Measurements from ENCODE around the gene MAPK8IP2. TPM values are rescaled to one million over a fixed set of nuclear protein-coding genes. Genes with fewer than 3 reads are reported as not detected.
"Not testable (repeated sequence)": the region's sequence is repeated elsewhere in the genome, so short reads cannot be mapped to it uniquely, and the experiment has no call there.

Gene MAPK8IP2
- total RNA-seq, 1 experiment from 2014 or later = 1.3 TPM

DNA sequence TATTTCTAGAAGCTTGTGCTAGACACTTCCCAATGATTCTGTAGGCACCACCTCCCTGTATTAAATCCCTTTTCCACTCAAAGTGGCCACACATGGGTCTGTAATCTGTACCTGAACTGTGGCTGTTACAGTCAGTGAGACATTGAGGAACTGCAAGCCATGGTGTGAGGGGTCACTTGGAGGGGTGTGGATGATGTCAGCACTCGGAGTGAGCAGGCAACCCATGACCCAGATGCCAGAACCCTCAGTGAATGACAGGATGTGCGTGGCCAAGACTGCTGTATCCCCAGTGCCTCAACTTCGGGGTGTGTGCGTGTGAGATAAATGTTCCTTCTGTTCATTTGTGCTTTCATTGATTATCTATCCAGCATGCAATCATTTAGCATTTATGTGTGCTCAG is 57.3 kb downstream of the MAPK8IP2 start:
- no peak overlapping the region for H3K9ac ChIP-seq (ENCODE audit: low read length)
- no peak for DNase-seq
- no peaks in the 10 kb centered on the region for H3K9me2 ChIP-seq (replicated peaks; ENCODE audit: insufficient read depth, low read length)
- no peaks in the 10 kb centered on the region for H3K36me3 ChIP-seq (ENCODE audit: insufficient read depth, low read length)
- H3K4me3 ChIP-seq (ENCODE audit: low read length) = no peak overlapping the region
- no peak overlapping the region for H3K27ac ChIP-seq (ENCODE audit: low read length)
- no peaks in the 10 kb centered on the region for H3K9me3 ChIP-seq (ENCODE audit: low read length)
- H3K27me3 ChIP-seq (ENCODE audit: low read length) = no peaks in the 10 kb centered on the region
- H2AFZ ChIP-seq (ENCODE audit: low read length) = no peak overlapping the region
- no peaks in the 10 kb centered on the region for H4K20me1 ChIP-seq (ENCODE audit: insufficient read depth, low read depth, low read length)
- H3K4me1 ChIP-seq (ENCODE audit: low read length) = no peaks in the 10 kb centered on the region
- no peak overlapping the region for H3K4me2 ChIP-seq (ENCODE audit: low read depth, low read length, poor library complexity, severe bottlenecking)
- H3K79me2 ChIP-seq (ENCODE audit: low read length) = no peaks in the 10 kb centered on the region

DNA sequence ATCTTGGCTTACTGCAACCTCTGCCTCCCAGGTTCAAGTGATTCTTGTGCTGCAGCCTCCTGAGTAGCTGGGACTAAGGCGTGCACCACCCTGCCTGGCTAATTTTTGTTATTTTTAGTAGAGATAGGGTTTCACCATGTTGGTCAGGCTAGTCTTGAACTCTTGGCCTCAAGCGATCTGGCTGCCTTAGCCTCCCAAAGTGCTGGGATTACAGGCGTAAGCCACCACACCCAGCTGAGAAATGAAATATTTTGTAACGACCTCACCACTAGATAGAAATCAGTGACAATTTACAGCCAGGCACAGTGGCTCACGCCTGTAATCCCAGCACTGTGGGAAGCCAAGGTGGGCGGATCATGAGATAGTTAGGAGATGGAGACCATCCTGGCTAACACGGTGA is 59.1 kb downstream of the MAPK8IP2 start:
- not testable (repeated sequence) for H2AFZ ChIP-seq (ENCODE audit: low read length); H3K9ac ChIP-seq (ENCODE audit: low read length); H3K27ac ChIP-seq (ENCODE audit: low read length); H3K27me3 ChIP-seq (ENCODE audit: low read length); DNase-seq; H3K4me1 ChIP-seq (ENCODE audit: low read length); H3K9me3 ChIP-seq (ENCODE audit: low read length); H4K20me1 ChIP-seq (ENCODE audit: insufficient read depth, low read depth, low read length); H3K4me2 ChIP-seq (ENCODE audit: low read depth, low read length, poor library complexity, severe bottlenecking); H3K9me2 ChIP-seq (replicated peaks; ENCODE audit: insufficient read depth, low read length); H3K79me2 ChIP-seq (ENCODE audit: low read length); H3K4me3 ChIP-seq (ENCODE audit: low read length); H3K36me3 ChIP-seq (ENCODE audit: insufficient read depth, low read length)

DNA sequence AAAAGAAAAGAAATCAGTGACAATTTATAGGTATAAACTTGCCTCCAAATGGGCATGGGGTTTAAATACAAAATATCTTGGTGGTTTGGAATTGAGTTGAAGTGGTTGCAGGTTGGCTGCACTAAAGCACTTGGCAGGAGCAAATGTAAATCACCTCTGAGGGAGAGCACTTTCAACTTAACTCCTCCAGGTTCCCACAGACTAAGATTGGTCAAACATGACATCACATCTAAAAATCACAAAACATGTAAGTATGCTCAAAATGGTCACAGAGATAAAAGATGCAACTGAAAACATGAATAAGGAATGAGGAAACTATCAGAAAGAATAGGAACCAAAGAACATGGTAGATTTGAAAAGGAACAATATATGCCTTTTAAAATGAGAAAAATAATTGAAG is 59.7 kb downstream of the MAPK8IP2 start:
- Histone ChIP-seq H3K4me2 (ENCODE audit: low read depth, low read length, poor library complexity, severe bottlenecking) (no peak overlapping the region), H3K9me2 (replicated peaks; ENCODE audit: insufficient read depth, low read length) (no peaks in the 10 kb centered on the region), H2AFZ (ENCODE audit: low read length) (no peak overlapping the region), H3K4me1 (ENCODE audit: low read length) (no peaks in the 10 kb centered on the region), H3K4me3 (ENCODE audit: low read length) (no peak overlapping the region), H4K20me1 (ENCODE audit: insufficient read depth, low read depth, low read length) (no peaks in the 10 kb centered on the region), H3K9ac (ENCODE audit: low read length) (no peak overlapping the region), H3K27ac (ENCODE audit: low read length) (no peak overlapping the region), H3K27me3 (ENCODE audit: low read length) (no peaks in the 10 kb centered on the region), H3K36me3 (ENCODE audit: insufficient read depth, low read length) (no peaks in the 10 kb centered on the region), H3K9me3 (ENCODE audit: low read length) (no peaks in the 10 kb centered on the region), H3K79me2 (ENCODE audit: low read length) (no peaks in the 10 kb centered on the region)
- DNase-seq = no peak

Other genes with a start within 250 kb of the MAPK8IP2 start
- 33.5 and 91.5 TPM in 2 replicates for gene SBF1, start 125.8 kb upstream of the MAPK8IP2 start, total RNA-seq (2014; rRNA removed; shearing (Covaris generic); ENCODE audit: low replicate concordance)
- 0.79 and 1.4 TPM in 2 replicates for gene ADM2, start 119.2 kb upstream of the MAPK8IP2 start, total RNA-seq (2014; rRNA removed; shearing (Covaris generic); ENCODE audit: low replicate concordance)
- gene MIOX, start 113.9 kb upstream of the MAPK8IP2 start, total RNA-seq (2014; rRNA removed; shearing (Covaris generic); ENCODE audit: low replicate concordance) = 0.93 and 3.9 TPM in 2 replicates
- 19.2 and 21.4 TPM in 2 replicates for gene LMF2, start 93.1 kb upstream of the MAPK8IP2 start, total RNA-seq (2014; rRNA removed; shearing (Covaris generic); ENCODE audit: low replicate concordance)
- 24.6 and 53.5 TPM in 2 replicates for gene NCAPH2, start 92.6 kb upstream of the MAPK8IP2 start, total RNA-seq (2014; rRNA removed; shearing (Covaris generic); ENCODE audit: low replicate concordance)
- gene SCO2, start 75.2 kb upstream of the MAPK8IP2 start, total RNA-seq (2014; rRNA removed; shearing (Covaris generic); ENCODE audit: low replicate concordance) = 1.1 and 14.2 TPM in 2 replicates
- 1.8 and 5.0 TPM in 2 replicates for gene TYMP, start 70.8 kb upstream of the MAPK8IP2 start, total RNA-seq (2014; rRNA removed; shearing (Covaris generic); ENCODE audit: low replicate concordance)
- gene KLHDC7B, start 54.9 kb upstream of the MAPK8IP2 start, total RNA-seq (2014; rRNA removed; shearing (Covaris generic); ENCODE audit: low replicate concordance) = 4.5 and 9.8 TPM in 2 replicates
- gene SYCE3, start 37.9 kb upstream of the MAPK8IP2 start, total RNA-seq (2014; rRNA removed; shearing (Covaris generic); ENCODE audit: low replicate concordance) = not detected in 2 replicates
- 50.3 and 80.0 TPM in 2 replicates for gene CPT1B, start 22.4 kb upstream of the MAPK8IP2 start, total RNA-seq (2014; rRNA removed; shearing (Covaris generic); ENCODE audit: low replicate concordance)
- gene CHKB, start 17.9 kb upstream of the MAPK8IP2 start, total RNA-seq (2014; rRNA removed; shearing (Covaris generic); ENCODE audit: low replicate concordance) = 52.8 and 77.8 TPM in 2 replicates
- gene ARSA, start 27.4 kb downstream of the MAPK8IP2 start, total RNA-seq (2014; rRNA removed; shearing (Covaris generic); ENCODE audit: low replicate concordance) = 24.3 and 41.1 TPM in 2 replicates
- gene SHANK3, start 72.0 kb downstream of the MAPK8IP2 start, total RNA-seq (2014; rRNA removed; shearing (Covaris generic); ENCODE audit: low replicate concordance) = 0.04 TPM in 1 of 2 replicates, not detected in the other
- gene ACR, start 137.4 kb downstream of the MAPK8IP2 start, total RNA-seq (2014; rRNA removed; shearing (Covaris generic); ENCODE audit: low replicate concordance) = not detected in 2 replicates
- gene RABL2B, start 182.8 kb downstream of the MAPK8IP2 start, total RNA-seq (2014; rRNA removed; shearing (Covaris generic); ENCODE audit: low replicate concordance) = 26.4 and 26.8 TPM in 2 replicates

Data from Karpas-422 (cell line).